HFFc6 (cell line): Measurements from ENCODE around the gene PTPRN2. TPM values are rescaled to one million over a fixed set of nuclear protein-coding genes. Genes with fewer than 3 reads are reported as not detected.

Experiments used
- DNase-seq: peaks from one replicate; pipeline ENCODE4 v3.0.0-alpha.2; 2018
- H3K27ac Mint-ChIP-seq: 2 replicates; pipeline ENCODE4 v1.8.0; 2020; ENCODE audit warnings: mild to moderate bottlenecking, mixed read lengths
- H3K27me3 Mint-ChIP-seq: 2 replicates; pipeline ENCODE4 v1.8.0; 2021; ENCODE audit warnings: mild to moderate bottlenecking, moderate library complexity, mixed read lengths; ENCODE audit not compliant: insufficient read depth
- H3K36me3 Mint-ChIP-seq: 2 replicates; pipeline ENCODE4 v1.8.0; 2021; ENCODE audit warnings: low read depth, mixed read lengths
- H3K4me1 Mint-ChIP-seq: 2 replicates; pipeline ENCODE4 v1.8.0; 2020; ENCODE audit warnings: low read depth, mixed read lengths
- H3K4me3 Mint-ChIP-seq: 2 replicates; pipeline ENCODE4 v1.8.0; 2020; ENCODE audit warnings: mild to moderate bottlenecking, moderate library complexity, mixed read lengths
- H3K9me3 Mint-ChIP-seq: 2 replicates; pipeline ENCODE4 v1.8.0; 2020; ENCODE audit warnings: mild to moderate bottlenecking, mixed read lengths
- CTCF ChIP-seq: fragments of 200-600 bp; sonication (generic); IDR thresholded peaks from 2 replicates; pipeline ENCODE4 v1.5.0; 2021; ENCODE audit warnings: antibody characterized with exemption, mild to moderate bottlenecking
- total RNA-seq, 6 experiments: library from RNA; stranded (reverse); fragmentation: NEBNext Ultra II Directional; extraction: Animal tissue kit (Norgen Biotek cat#: 25700); gene quantifications; 2 replicates in 1 of 6; 3 replicates in 5 of 6; pipeline ENCODE4 v1.2.3, GENCODE V29; 2021

PTPRN2 gene
- total RNA-seq, 6 experiments from 2014 or later, result 0.05 to 0.27 (median 0.23) TPM

- Mint-ChIP-seq H3K4me1 (no peaks in the 10 kb centered on the region), H3K9me3 (peaks cover 84% of the 10 kb centered on the region), H3K27me3 (peaks cover 3% of the 10 kb centered on the region; the same call in 1 of the 2 replicates), H3K4me3 (no peak overlapping the region), H3K27ac (no peak overlapping the region), H3K36me3 (peaks cover 5% of the 10 kb centered on the region; the same call in 1 of the 2 replicates)
- no peak for TF ChIP-seq CTCF
- no peak for DNase-seq
Observed at GRCh38 chr7:158030071-158030470, 557.6 kb downstream of the PTPRN2 start.

DNA sequence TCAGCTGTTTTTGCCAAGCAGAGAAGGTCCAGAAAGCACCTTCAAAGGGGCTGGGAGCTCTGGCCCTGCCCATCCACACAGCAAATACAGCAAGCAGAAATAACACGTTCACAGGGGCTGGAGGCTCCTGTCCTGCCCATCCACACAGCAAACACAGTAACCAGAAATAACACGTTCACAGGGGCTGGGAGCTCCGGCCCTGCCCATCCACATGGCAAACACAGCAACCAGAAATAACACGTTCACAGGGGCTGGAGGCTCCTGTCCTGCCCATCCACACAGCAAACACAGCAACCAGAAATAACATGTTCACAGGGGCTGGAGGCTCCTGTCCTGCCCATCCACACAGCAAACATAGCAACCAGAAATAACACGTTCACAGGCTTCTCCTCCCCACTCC lies 558.1 kb downstream of the PTPRN2 start:
- H3K4me1 Mint-ChIP-seq, result no peaks in the 10 kb centered on the region
- H3K9me3 Mint-ChIP-seq, result peaks cover 83% of the 10 kb centered on the region
- peaks cover 5% of the 10 kb centered on the region; the same call in 1 of the 2 replicates for H3K36me3 Mint-ChIP-seq
- no peak for TF ChIP-seq CTCF
- H3K4me3 Mint-ChIP-seq, result no peak overlapping the region
- no peak for DNase-seq
- H3K27me3 Mint-ChIP-seq, result peaks cover 3% of the 10 kb centered on the region; the same call in 1 of the 2 replicates
- no peak overlapping the region for H3K27ac Mint-ChIP-seq

DNA sequence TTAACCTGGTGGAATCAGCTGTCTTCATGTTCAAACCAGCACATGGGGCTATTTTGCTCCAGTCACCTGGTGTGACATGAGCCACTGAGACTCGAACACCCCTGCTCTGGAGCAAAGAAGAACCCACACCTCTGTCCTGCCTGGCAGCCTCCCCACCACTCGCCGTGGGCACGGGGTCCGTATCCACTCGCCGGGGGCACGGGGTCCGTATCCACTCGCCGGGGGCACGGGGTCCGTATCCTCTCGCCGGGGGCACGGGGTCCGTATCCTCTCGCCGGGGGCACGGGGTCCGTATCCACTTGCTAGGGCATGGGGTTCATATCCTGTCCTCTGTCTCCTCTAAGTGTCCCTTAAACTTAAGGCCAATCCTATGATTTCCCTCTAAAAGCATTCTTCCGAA lies 558.7 kb downstream of the PTPRN2 start:
- H3K9me3 Mint-ChIP-seq, result peaks cover 82% of the 10 kb centered on the region
- peaks cover 5% of the 10 kb centered on the region; the same call in 1 of the 2 replicates for H3K36me3 Mint-ChIP-seq
- H3K4me3 Mint-ChIP-seq, result no peak overlapping the region

DNA sequence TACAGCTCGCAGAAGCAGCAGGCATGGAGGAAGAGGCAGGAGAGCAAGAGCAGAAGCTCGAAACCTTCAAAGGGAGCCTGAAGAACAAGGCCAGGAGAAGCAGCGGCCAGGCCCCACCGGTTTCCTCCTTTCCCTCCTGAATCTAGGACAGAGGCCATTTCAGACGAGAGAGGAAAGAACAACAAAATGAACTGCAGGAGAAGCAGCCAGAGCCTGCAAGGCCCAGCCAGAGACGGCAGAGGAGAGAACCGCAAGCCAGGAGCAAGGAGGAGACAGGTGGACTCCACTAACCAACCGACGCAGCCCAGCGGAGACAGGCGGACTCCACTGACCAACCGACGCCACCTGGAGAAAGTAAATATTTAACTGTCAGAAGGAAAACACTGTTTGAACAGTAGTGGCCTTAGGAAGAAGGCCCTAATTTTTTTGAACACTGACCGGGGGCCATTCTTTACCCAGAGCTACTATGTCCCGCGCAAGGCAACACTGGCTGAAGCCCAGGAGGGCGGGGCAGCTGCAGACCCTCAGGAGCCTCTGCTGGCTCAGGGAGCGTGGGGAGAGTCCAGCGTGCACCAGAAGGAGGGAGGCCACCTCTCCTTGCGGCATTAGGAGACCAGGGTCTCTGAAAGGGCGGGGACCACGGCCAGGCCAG lies 559.2 kb downstream of the PTPRN2 start:
- no peak for DNase-seq
- TF ChIP-seq CTCF, result no peak
- no peaks in the 10 kb centered on the region for H3K4me1 Mint-ChIP-seq
- peaks cover 80% of the 10 kb centered on the region for H3K9me3 Mint-ChIP-seq
- H3K36me3 Mint-ChIP-seq, result peaks cover 5% of the 10 kb centered on the region; the same call in 1 of the 2 replicates
- H3K27ac Mint-ChIP-seq, result no peak overlapping the region
- H3K27me3 Mint-ChIP-seq, result peaks cover 3% of the 10 kb centered on the region; the same call in 1 of the 2 replicates
- no peak overlapping the region for H3K4me3 Mint-ChIP-seq

More for the DNA sequence above, 558.7 kb downstream of the PTPRN2 start:
- DNase-seq, result no peak
- no peak for TF ChIP-seq CTCF
- no peaks in the 10 kb centered on the region for H3K4me1 Mint-ChIP-seq
- H3K27me3 Mint-ChIP-seq, result peaks cover 3% of the 10 kb centered on the region; the same call in 1 of the 2 replicates
- no peak overlapping the region for H3K27ac Mint-ChIP-seq

DNA sequence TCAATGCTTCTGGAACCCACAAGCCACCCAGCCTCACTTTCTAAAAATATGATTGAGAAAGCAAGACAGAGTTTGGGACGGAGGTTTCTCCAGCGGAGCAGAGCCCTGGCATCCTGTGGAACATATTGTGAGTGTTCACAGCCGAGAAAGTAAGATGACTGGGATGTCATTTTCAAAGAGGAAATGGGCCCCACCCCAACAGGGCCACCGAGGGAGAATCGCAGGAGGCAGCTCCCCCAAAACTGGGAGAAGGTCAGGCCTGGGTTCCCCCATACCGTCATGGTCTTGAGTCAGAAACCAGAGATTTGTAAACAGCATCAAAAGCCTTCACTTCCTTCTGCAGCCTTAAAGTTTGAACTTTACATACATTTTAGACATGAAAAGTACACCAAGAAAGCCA lies 560.0 kb downstream of the PTPRN2 start:
- Mint-ChIP-seq H3K4me1 (no peaks in the 10 kb centered on the region), H3K27me3 (peaks cover 3% of the 10 kb centered on the region; the same call in 1 of the 2 replicates), H3K4me3 (no peak overlapping the region), H3K36me3 (no peaks in the 10 kb centered on the region; the same call in 1 of the 2 replicates), H3K9me3 (peaks cover 75% of the 10 kb centered on the region), H3K27ac (no peak overlapping the region)
- no peak for TF ChIP-seq CTCF
- no peak for DNase-seq
